Neural progenitor cell (in vitro differentiated cells): ENCODE data around the gene CD70.
"Not testable (repeated sequence)": the region's sequence is repeated elsewhere in the genome, so short reads cannot be mapped to it uniquely, and the experiment has no call there.

Experiments used
- EZH2 ChIP-seq: fragments of 200-600 bp; sonication (generic); IDR thresholded peaks from 2 replicates; pipeline ENCODE4 v1.6.1; 2017; ENCODE audit warnings: antibody characterized with exemption, mild to moderate bottlenecking, moderate library complexity
- EZH2phosphoT487 ChIP-seq: fragments of 200-600 bp; sonication (generic); IDR thresholded peaks from 2 replicates; pipeline ENCODE4 v1.6.1; 2017; ENCODE audit warnings: antibody characterized with exemption
- TF ChIP-seq, protein P1 (sequence below): fragments of 200-600 bp; sonication (generic); IDR thresholded peaks from 2 replicates; pipeline ENCODE4 v1.5.1; 2017; ENCODE audit warnings: antibody characterized with exemption, mild to moderate bottlenecking

DNA sequence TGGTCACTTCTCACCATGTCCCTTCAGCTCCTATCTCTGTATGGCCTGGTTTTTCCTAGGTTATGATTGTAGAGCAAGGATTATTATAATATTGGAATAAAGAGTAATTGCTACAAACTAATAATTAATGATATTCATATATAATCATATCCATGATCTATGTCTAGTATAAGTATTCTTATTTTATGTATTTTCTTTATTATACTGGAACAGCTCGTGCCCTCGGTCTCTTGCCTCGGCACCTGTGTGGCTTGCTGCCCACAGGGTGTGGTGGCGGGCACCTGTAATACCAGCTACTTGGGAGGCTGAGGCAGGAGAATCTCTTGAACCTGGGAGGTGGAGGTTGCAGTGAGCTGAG is 42.5 kb upstream of the CD70 start:
- not testable (repeated sequence) for TF ChIP-seq EZH2phosphoT487, EZH2
- TF ChIP-seq, protein P1, sequence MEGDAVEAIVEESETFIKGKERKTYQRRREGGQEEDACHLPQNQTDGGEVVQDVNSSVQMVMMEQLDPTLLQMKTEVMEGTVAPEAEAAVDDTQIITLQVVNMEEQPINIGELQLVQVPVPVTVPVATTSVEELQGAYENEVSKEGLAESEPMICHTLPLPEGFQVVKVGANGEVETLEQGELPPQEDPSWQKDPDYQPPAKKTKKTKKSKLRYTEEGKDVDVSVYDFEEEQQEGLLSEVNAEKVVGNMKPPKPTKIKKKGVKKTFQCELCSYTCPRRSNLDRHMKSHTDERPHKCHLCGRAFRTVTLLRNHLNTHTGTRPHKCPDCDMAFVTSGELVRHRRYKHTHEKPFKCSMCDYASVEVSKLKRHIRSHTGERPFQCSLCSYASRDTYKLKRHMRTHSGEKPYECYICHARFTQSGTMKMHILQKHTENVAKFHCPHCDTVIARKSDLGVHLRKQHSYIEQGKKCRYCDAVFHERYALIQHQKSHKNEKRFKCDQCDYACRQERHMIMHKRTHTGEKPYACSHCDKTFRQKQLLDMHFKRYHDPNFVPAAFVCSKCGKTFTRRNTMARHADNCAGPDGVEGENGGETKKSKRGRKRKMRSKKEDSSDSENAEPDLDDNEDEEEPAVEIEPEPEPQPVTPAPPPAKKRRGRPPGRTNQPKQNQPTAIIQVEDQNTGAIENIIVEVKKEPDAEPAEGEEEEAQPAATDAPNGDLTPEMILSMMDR = not testable (repeated sequence)
